GM13976 (cell line): Measurements from ENCODE around the gene KAT6B.

ENCODE experiments used
- DNase-seq: peaks from one replicate; pipeline ENCODE4 v3.0.0; 2012; ENCODE audit warnings: low spot score
- CTCF ChIP-seq: IDR thresholded peaks from 2 replicates; pipeline ENCODE4 v1.5.1; 2012; ENCODE audit warnings: borderline replicate concordance, mild to moderate bottlenecking; ENCODE audit not compliant: insufficient read depth; ENCODE audit errors: extremely low read depth, missing control alignments, control extremely low read depth
- in situ Hi-C: fragments of 300-500 bp; cut with MboI; formaldehyde crosslinking; loops from one replicate; pipeline ENCODE4 v1.12.0; 2022; ENCODE audit warnings: low sequenced_read_pairs, mixed read lengths, inconsistent platforms; ENCODE audit not compliant: unreplicated experiment

Gene KAT6B

DNA sequence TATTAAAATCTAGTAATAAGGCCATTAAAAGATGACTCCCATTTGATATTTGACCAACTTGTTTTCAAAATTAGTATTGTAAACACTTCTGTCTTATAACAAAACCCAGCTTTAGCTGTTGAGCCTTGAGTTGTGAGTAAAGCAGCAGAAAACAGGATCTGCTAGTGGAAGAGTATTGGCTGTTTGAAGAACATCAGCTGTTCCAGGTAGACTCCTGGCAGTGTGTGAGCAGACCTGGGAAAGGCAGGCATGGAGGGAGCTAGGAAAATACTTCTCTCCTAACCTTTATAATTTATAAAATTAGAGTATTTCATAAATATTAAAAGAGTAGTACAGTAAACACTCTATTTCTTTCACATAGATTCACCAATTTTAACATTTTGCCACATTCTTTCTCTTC is 29.0 kb downstream of the KAT6B start:
- TF ChIP-seq CTCF = no peak
- in situ Hi-C loops = no loop called here
- no peak for DNase-seq

DNA sequence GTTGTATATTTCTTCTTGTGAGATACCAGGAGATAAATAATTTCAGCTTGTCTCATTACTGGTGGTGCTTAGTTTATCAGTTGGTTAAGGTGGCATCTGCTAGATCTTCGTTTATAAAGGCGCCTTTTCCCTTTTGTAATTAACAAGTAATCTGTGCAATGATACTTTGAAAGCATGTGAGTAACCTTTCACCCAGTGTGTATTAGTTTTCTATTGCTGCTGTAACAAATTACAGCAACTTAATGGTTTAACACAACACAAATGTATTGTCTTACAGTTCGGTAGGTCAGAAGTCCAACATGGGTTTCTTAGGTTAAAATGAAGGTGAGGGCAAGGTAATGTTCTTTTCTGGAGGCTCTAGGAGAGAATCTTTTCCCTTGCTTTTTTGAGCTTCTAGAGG is 30.5 kb downstream of the KAT6B start:
- DNase-seq = no peak
- in situ Hi-C loops = no loop called here
- no peak for TF ChIP-seq CTCF

DNA sequence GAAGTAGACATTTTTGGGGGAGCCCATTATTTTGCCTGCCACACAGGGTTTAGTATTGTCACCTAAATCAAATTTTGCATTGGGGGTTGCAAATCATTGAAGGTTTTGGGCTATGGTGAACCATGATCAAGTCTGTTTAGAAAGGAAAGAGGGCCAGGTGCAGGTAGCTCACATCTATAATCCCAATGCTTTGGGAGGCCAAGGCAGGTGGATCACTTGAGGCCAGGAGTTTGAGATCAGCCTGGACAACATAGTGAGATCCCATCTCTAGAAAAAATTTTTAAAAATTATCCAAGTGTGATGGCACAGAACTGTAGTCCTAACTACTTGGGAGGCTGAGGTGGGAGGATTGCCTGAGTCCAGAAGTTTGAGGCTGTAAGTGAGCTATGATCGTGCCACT is 31.2 kb downstream of the KAT6B start:
- no peak for DNase-seq
- in situ Hi-C loops = no loop called here
- no peak for TF ChIP-seq CTCF

- in situ Hi-C loops = no loop called here
- TF ChIP-seq CTCF = no peak
- no peak for DNase-seq
Observed at GRCh38 chr10:74859546-74859945, 33.1 kb downstream of the KAT6B start.

- in situ Hi-C loops = no loop called here
- DNase-seq = no peak
- TF ChIP-seq CTCF = no peak
Observed at GRCh38 chr10:74862625-74863024, 36.2 kb downstream of the KAT6B start.

- in situ Hi-C loops = no loop called here
- TF ChIP-seq CTCF = no peak
- no peak for DNase-seq
Observed at GRCh38 chr10:74863551-74863950, 37.2 kb downstream of the KAT6B start.

DNA sequence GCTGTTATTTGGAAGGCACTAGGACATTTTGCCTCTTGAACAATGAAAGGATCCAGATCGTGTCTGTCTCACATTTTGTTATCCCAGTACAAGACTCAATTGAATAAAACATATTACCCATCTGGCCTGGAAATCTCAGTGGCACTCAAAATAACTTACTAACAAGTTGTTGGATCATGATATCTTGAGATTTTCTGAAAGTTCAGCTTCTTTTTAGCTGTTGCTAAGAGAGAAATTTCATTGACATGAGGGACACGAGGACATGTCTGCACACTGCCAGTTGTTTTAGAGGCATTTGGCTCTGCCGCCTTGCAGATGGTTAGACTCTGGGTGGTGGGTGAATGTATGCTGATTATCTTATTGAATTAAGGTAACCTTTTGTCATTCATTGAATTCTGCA is 41.0 kb downstream of the KAT6B start:
- DNase-seq = no peak
- no peak for TF ChIP-seq CTCF

More for the DNA sequence above, 41.0 kb downstream of the KAT6B start:
- in situ Hi-C loops = no loop called here
